Caco-2 (cell line): ENCODE measurements around the gene ATF6. TPM values are rescaled to one million over a fixed set of nuclear protein-coding genes. Genes with fewer than 3 reads are reported as not detected.

Experiments
- BruUV-seq: library from RNA; stranded (reverse); fragments of 400-500 nt; replicated peaks from 2 replicates; lab custom pipeline; 2021; lab: Mats Ljungman, UMichigan
- CTCF ChIA-PET: fragments of 300-600 bp; sonication (Branson Sonifier 250); formaldehyde crosslinking; loops from one replicate; lab custom pipeline; 2022; ENCODE audit warnings: antibody characterized with exemption; lab: Charles Lee
- POLR2A ChIA-PET: fragments of 300-600 bp; sonication (Branson Sonifier 250); formaldehyde crosslinking; loops from one replicate; lab custom pipeline; 2022; ENCODE audit warnings: antibody characterized with exemption; lab: Charles Lee
- DNase-seq, 2 experiments: peaks; one replicate each; pipeline versions ENCODE4 v3.0.0 to v3.0.0-alpha.2; 2020 to 2022
- H3K27me3 ChIP-seq: replicated peaks from 2 replicates; pipeline ENCODE4 v1.6.0; 2011; ENCODE audit warnings: low read length; ENCODE audit not compliant: control insufficient read depth, insufficient read depth
- H3K36me3 ChIP-seq: 2 replicates; pipeline ENCODE4 v1.5.1; 2011; ENCODE audit warnings: low read length; ENCODE audit not compliant: control insufficient read depth, insufficient read depth
- H3K4me1 ChIP-seq: fragments of 250-450 bp; sonication (Bioruptor Pico); 2 replicates; pipeline ENCODE4 v1.5.1; 2020; ENCODE audit warnings: mild to moderate bottlenecking
- H3K4me3 ChIP-seq: 2 replicates; pipeline ENCODE4 v1.5.1; 2011; ENCODE audit warnings: low read depth, mild to moderate bottlenecking, control low read depth, low read length
- H3K9me3 ChIP-seq: fragments of 250-450 bp; sonication (Bioruptor Pico); 2 replicates; pipeline ENCODE4 v1.5.1; 2020; ENCODE audit warnings: mild to moderate bottlenecking, moderate library complexity
- H3K27ac Mint-ChIP-seq: one replicate; pipeline ENCODE4 v1.8.0; 2022; ENCODE audit warnings: mixed read lengths; ENCODE audit not compliant: unreplicated experiment
- H3K27me3 Mint-ChIP-seq: one replicate; pipeline ENCODE4 v1.8.0; 2022; ENCODE audit warnings: mixed read lengths; ENCODE audit not compliant: insufficient read depth, unreplicated experiment
- H3K36me3 Mint-ChIP-seq: one replicate; pipeline ENCODE4 v1.8.0; 2022; ENCODE audit warnings: mild to moderate bottlenecking, mixed read lengths; ENCODE audit not compliant: insufficient read depth, unreplicated experiment
- H3K4me1 Mint-ChIP-seq: one replicate; pipeline ENCODE4 v1.8.0; 2022; ENCODE audit warnings: low read depth, mixed read lengths; ENCODE audit not compliant: unreplicated experiment
- H3K4me3 Mint-ChIP-seq: one replicate; pipeline ENCODE4 v1.8.0; 2022; ENCODE audit warnings: mild to moderate bottlenecking, moderate library complexity, mixed read lengths; ENCODE audit not compliant: unreplicated experiment
- H3K9me3 Mint-ChIP-seq: one replicate; pipeline ENCODE4 v1.8.0; 2022; ENCODE audit warnings: mixed read lengths; ENCODE audit not compliant: unreplicated experiment
- intact Hi-C: fragments of 100-400 bp; cut with micrococcal nuclease; formaldehyde crosslinking; loops from one replicate; pipeline ENCODE4 v1.10.0; 2022; ENCODE audit not compliant: unreplicated experiment
- total RNA-seq: library from RNA; stranded (reverse); gene quantifications from 2 replicates; pipeline ENCODE4 v1.2.3, GENCODE V29; 2022
- TF ChIP-seq, protein P1 (sequence below), 2 experiments: fragments of 200-600 bp in 1 of 2; IDR thresholded peaks; 1 replicate in 1 of 2; 2 replicates in 1 of 2; pipeline versions ENCODE4 v1.5.1 to v1.8.0; 2011 to 2022; ENCODE audit warnings: antibody characterized with exemption in 1 of 2, control low read depth in 1 of 2, inconsistent platforms in 1 of 2, low read depth in 1 of 2, low read length in 1 of 2, mild to moderate bottlenecking in 1 of 2, moderate library complexity in 1 of 2; ENCODE audit not compliant: insufficient read depth in 1 of 2, severe bottlenecking in 1 of 2, unreplicated experiment in 1 of 2

The ATF6 gene
- total RNA-seq, 1 experiment from 2014 or later, result 16.4 TPM

- H3K9me3 Mint-ChIP-seq, result no peaks in the 10 kb centered on the region
- no peak overlapping the region for H3K4me3 ChIP-seq
- no peaks in the 10 kb centered on the region for H3K27me3 Mint-ChIP-seq
- H3K36me3 Mint-ChIP-seq, result no peaks in the 10 kb centered on the region
- no peaks in the 10 kb centered on the region for H3K4me1 Mint-ChIP-seq
- TF ChIP-seq, protein P1, sequence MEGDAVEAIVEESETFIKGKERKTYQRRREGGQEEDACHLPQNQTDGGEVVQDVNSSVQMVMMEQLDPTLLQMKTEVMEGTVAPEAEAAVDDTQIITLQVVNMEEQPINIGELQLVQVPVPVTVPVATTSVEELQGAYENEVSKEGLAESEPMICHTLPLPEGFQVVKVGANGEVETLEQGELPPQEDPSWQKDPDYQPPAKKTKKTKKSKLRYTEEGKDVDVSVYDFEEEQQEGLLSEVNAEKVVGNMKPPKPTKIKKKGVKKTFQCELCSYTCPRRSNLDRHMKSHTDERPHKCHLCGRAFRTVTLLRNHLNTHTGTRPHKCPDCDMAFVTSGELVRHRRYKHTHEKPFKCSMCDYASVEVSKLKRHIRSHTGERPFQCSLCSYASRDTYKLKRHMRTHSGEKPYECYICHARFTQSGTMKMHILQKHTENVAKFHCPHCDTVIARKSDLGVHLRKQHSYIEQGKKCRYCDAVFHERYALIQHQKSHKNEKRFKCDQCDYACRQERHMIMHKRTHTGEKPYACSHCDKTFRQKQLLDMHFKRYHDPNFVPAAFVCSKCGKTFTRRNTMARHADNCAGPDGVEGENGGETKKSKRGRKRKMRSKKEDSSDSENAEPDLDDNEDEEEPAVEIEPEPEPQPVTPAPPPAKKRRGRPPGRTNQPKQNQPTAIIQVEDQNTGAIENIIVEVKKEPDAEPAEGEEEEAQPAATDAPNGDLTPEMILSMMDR (IDR thresholded peaks at IDR 0.05; ENCODE audit: insufficient read depth in 1 of 2, low read depth in 1 of 2, low read length in 1 of 2, severe bottlenecking in 1 of 2, unreplicated experiment in 1 of 2), result no peak
- H3K9me3 ChIP-seq, result peaks cover 3% of the 10 kb centered on the region; the same call in 1 of the 2 replicates
- no TSS peak for BruUV-seq
- ChIA-PET CTCF (no interaction called here), POLR2A (no interaction called here)
- no peaks in the 10 kb centered on the region for H3K4me1 ChIP-seq
- DNase-seq, result no peak
- intact Hi-C loops, result loop anchor here (10.0 kb wide), 1 partner anchor 65 kb away; no protein-coding TSS in a partner anchor
- no peaks in the 10 kb centered on the region for H3K27me3 ChIP-seq
- no peak overlapping the region for H3K27ac Mint-ChIP-seq
- no peak overlapping the region for H3K4me3 Mint-ChIP-seq
- no peaks in the 10 kb centered on the region for H3K36me3 ChIP-seq
Measured at GRCh38 chr1:161799792-161800191, 33.7 kb downstream of the ATF6 start.

DNA sequence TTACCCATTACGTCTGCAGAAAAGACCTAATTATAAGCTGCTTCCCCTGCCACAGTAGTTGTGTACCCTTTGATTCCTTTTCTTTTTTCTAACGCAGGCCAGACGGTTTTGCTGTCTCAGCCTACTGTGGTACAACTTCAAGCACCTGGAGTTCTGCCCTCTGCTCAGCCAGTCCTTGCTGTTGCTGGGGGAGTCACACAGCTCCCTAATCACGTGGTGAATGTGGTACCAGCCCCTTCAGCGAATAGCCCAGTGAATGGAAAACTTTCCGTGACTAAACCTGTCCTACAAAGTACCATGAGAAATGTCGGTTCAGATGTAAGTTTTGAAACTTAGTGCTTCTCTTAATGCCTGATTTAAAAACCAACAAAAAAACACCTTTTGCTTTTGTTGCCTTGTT is 35.8 kb downstream of the ATF6 start:
- intact Hi-C loops, result loop anchor here (10.0 kb wide), 1 partner anchor 63 kb away; no protein-coding TSS in a partner anchor
- POLR2A ChIA-PET, result no interaction called here
- CTCF ChIA-PET, result interaction anchor here (1.4 to 1.6 kb wide), 2 partner anchors 10 to 236 kb away, joined by 4 to 5 read pairs; no protein-coding TSS in a partner anchor
- Histone ChIP-seq H3K4me1 (no peaks in the 10 kb centered on the region), H3K36me3 (no peaks in the 10 kb centered on the region), H3K4me3 (no peak overlapping the region), H3K27me3 (no peaks in the 10 kb centered on the region), H3K9me3 (peaks cover 3% of the 10 kb centered on the region; the same call in 1 of the 2 replicates)
- H3K4me1 Mint-ChIP-seq, result no peaks in the 10 kb centered on the region
- H3K9me3 Mint-ChIP-seq, result no peaks in the 10 kb centered on the region
- H3K36me3 Mint-ChIP-seq, result no peaks in the 10 kb centered on the region
- BruUV-seq, result no TSS peak
- no peak for DNase-seq
- H3K27me3 Mint-ChIP-seq, result no peaks in the 10 kb centered on the region
- no peak overlapping the region for H3K27ac Mint-ChIP-seq
- H3K4me3 Mint-ChIP-seq, result no peak overlapping the region
- TF ChIP-seq, protein P1 (IDR thresholded peaks at IDR 0.05; ENCODE audit: insufficient read depth in 1 of 2, low read depth in 1 of 2, low read length in 1 of 2, severe bottlenecking in 1 of 2, unreplicated experiment in 1 of 2), result no peak

GRCh38 chr1:161803181-161803580 is 37.1 kb downstream of the ATF6 start:
- no TSS peak for BruUV-seq
- peaks cover 3% of the 10 kb centered on the region; the same call in 1 of the 2 replicates for H3K9me3 ChIP-seq
- H3K36me3 ChIP-seq, result no peaks in the 10 kb centered on the region
- Mint-ChIP-seq H3K4me3 (no peak overlapping the region), H3K27me3 (no peaks in the 10 kb centered on the region), H3K27ac (no peak overlapping the region), H3K4me1 (no peaks in the 10 kb centered on the region), H3K9me3 (no peaks in the 10 kb centered on the region), H3K36me3 (no peaks in the 10 kb centered on the region)
- H3K27me3 ChIP-seq, result no peaks in the 10 kb centered on the region
- intact Hi-C loops, result loop anchor here (10.0 kb wide), 1 partner anchor 62 kb away; no protein-coding TSS in a partner anchor
- no peak overlapping the region for H3K4me3 ChIP-seq
- POLR2A ChIA-PET, result no interaction called here
- no peaks in the 10 kb centered on the region for H3K4me1 ChIP-seq
- TF ChIP-seq, protein P1 (IDR thresholded peaks at IDR 0.05; ENCODE audit: insufficient read depth in 1 of 2, low read depth in 1 of 2, low read length in 1 of 2, severe bottlenecking in 1 of 2, unreplicated experiment in 1 of 2), result no peak
- no peak for DNase-seq
- CTCF ChIA-PET, result no interaction called here
